HUDEP-2 (cell line): Measurements from ENCODE around the gene DNAI4.
"Not testable (repeated sequence)": the region's sequence is repeated elsewhere in the genome, so short reads cannot be mapped to it uniquely, and the experiment has no call there.

Source experiments
- DNase-seq, 76 experiments: peaks; one replicate each; lab custom pipeline; 2025; ENCODE audit not compliant: unreplicated experiment in 76 of 76; lab: John Stamatoyannopoulos, UW

Gene DNAI4

GRCh38 chr1:66924756-66925557, at the start of gene DNAI4, which contains the start of gene MIER1:
TSS of gene DNAI4 (minus strand) at chr1:66924856. CDS start at chr1:66924831, 25 bp downstream.
TSS of gene MIER1 (plus strand) at chr1:66924990. CDS start at chr1:66925029, 39 bp downstream.
- DNase-seq: peak in 75 of 76 experiments; percentile 61 to 97 (median 94)

- no peak for DNase-seq
Observed at GRCh38 chr1:66968574-66968973, 43.9 kb upstream of the DNAI4 start.

GRCh38 chr1:66966188-66966873, 41.7 kb upstream of the DNAI4 start:
- DNase-seq: not testable (repeated sequence)

- DNase-seq: no peak
Observed at GRCh38 chr1:66957938-66958337, 33.3 kb upstream of the DNAI4 start.

- no peak for DNase-seq
Observed at GRCh38 chr1:66954208-66954607, 29.6 kb upstream of the DNAI4 start.

GRCh38 chr1:66951513-66951912, 26.9 kb upstream of the DNAI4 start:
- DNase-seq: no peak

- no peak for DNase-seq
Observed at GRCh38 chr1:66947267-66947666, 22.6 kb upstream of the DNAI4 start.

GRCh38 chr1:66945316-66945715, 20.7 kb upstream of the DNAI4 start:
- no peak for DNase-seq

- no peak for DNase-seq
Observed at GRCh38 chr1:66944330-66945274, 19.9 kb upstream of the DNAI4 start.

GRCh38 chr1:66943361-66943969, 18.8 kb upstream of the DNAI4 start:
- no peak for DNase-seq

- DNase-seq: no peak
Observed at GRCh38 chr1:66940981-66941380, 16.3 kb upstream of the DNAI4 start.

GRCh38 chr1:66938613-66939012, 14.0 kb upstream of the DNAI4 start:
- DNase-seq: no peak

- DNase-seq: peak in 1 of 76 experiments; percentile 17
Observed at GRCh38 chr1:66937529-66938234, 13.0 kb upstream of the DNAI4 start.

- DNase-seq: no peak
Observed at GRCh38 chr1:66933887-66934700, 9.4 kb upstream of the DNAI4 start.

GRCh38 chr1:66932291-66932690, 7.6 kb upstream of the DNAI4 start:
- DNase-seq: no peak

- DNase-seq: peak in 1 of 76 experiments; percentile 14
Observed at GRCh38 chr1:66931590-66931989, 6.9 kb upstream of the DNAI4 start.

- no peak for DNase-seq
Observed at GRCh38 chr1:66930823-66931174, 6.1 kb upstream of the DNAI4 start.

GRCh38 chr1:66929999-66930822, 5.6 kb upstream of the DNAI4 start:
- DNase-seq: peak; percentile 33 to 95 (median 90)
